ENCODE measurements around the gene MAB21L1.

DNA sequence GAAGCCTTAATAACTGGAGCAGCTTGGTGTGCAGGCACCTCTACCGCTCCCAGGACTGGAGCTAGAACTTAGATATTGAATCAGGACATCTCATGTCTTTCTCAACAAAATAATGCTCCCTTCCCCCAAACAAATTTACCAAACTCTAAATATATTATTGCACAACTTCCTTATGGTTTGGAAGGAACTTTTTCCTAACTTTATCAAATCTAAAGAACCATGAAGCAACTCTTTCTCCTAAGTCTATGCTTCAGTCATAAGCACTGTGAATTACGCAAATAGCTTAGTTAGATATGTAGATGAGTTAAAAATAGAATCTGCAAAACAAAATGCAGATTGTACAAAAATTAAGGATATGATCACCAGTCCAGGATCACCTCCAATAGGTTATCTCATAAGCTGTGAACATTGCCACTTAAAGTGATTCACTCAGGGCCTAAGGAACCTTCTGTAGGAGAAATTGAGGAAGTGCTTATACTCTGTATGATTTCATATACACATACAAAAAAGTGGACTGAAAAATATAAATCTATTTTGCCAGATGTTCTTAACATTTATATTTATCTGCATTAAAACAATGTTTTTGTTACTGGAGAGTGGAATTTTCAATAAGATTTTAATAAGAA, 20.4 kb upstream of the MAB21L1 start:
- TF ChIP-seq, protein P1, sequence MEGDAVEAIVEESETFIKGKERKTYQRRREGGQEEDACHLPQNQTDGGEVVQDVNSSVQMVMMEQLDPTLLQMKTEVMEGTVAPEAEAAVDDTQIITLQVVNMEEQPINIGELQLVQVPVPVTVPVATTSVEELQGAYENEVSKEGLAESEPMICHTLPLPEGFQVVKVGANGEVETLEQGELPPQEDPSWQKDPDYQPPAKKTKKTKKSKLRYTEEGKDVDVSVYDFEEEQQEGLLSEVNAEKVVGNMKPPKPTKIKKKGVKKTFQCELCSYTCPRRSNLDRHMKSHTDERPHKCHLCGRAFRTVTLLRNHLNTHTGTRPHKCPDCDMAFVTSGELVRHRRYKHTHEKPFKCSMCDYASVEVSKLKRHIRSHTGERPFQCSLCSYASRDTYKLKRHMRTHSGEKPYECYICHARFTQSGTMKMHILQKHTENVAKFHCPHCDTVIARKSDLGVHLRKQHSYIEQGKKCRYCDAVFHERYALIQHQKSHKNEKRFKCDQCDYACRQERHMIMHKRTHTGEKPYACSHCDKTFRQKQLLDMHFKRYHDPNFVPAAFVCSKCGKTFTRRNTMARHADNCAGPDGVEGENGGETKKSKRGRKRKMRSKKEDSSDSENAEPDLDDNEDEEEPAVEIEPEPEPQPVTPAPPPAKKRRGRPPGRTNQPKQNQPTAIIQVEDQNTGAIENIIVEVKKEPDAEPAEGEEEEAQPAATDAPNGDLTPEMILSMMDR (IDR thresholded peaks at IDR 0.05; ENCODE audit: low read length): no peak
- TF ChIP-seq EZH2 (IDR thresholded peaks at IDR 0.05; ENCODE audit: borderline replicate concordance, low read length): no peak

Measured in OCI-LY1 (cell line).